Testis (tissue), 3 donors: Measurements from ENCODE around the gene ZNF780B. TPM values are rescaled to one million over a fixed set of nuclear protein-coding genes. Genes with fewer than 3 reads are reported as not detected.

ENCODE experiments used
- DNase-seq: peaks from one replicate; pipeline ENCODE4 v3.0.0-alpha.2; 2019
- H3K27ac ChIP-seq, 2 donors: fragments of 200-600 bp; sonication (generic); one replicate each; pipeline ENCODE4 v1.5.1; 2019
- H3K27me3 ChIP-seq: fragments of 200-600 bp; sonication (generic); one replicate; pipeline ENCODE4 v1.5.1; 2019
- H3K36me3 ChIP-seq: fragments of 200-600 bp; sonication (generic); one replicate; pipeline ENCODE4 v1.5.1; 2017; ENCODE audit warnings: low read depth; ENCODE audit errors: missing control alignments
- H3K4me1 ChIP-seq: fragments of 200-600 bp; sonication (generic); one replicate; pipeline ENCODE4 v1.5.1; 2019
- H3K4me3 ChIP-seq, 2 donors: fragments of 200-600 bp; sonication (generic); one replicate each; pipeline ENCODE4 v1.5.1; 2017 to 2019
- H3K9me3 ChIP-seq: fragments of 200-600 bp; sonication (generic); one replicate; pipeline ENCODE4 v1.5.1; 2017
- CTCF ChIP-seq, 3 experiments: fragments of 450-650 bp in 2 of 3; fragments of 200-600 bp in 1 of 3; sonication (generic) in 1 of 3; IDR thresholded peaks; one replicate each; pipeline ENCODE4 v1.5.1; 2016 to 2019; ENCODE audit warnings: antibody characterized with exemption in 3 of 3, mild to moderate bottlenecking in 2 of 3, moderate library complexity in 1 of 3
- POLR2A ChIP-seq: fragments of 450-650 bp; IDR thresholded peaks from one replicate; pipeline ENCODE4 v1.6.1; 2017; ENCODE audit warnings: antibody characterized with exemption, mild to moderate bottlenecking, moderate library complexity
- whole genome bisulfite sequencing, 2 donors: methylation state at CpG; one replicate each; pipeline ENCODE4 v1.1.5; 2018; 5-methylcytosine and 5-hydroxymethylcytosine counted together
- intact Hi-C: fragments of 100-400 bp; cut with DNase I; formaldehyde crosslinking; loops from one replicate; pipeline ENCODE4 v1.15.1; 2023; ENCODE audit warnings: low total_unique reads
- polyA plus RNA-seq: library from polyadenylated mRNA; stranded (reverse); fragments of 350-450 nt; fragmentation: Illumina TruSeq; extraction: RNeasy Lipid Tissue Mini Kit (QIAGEN cat#74804); gene quantifications from one replicate; pipeline ENCODE4 v1.2.3, GENCODE V29; 2014; ENCODE audit warnings: low read depth, low replicate concordance; ENCODE audit not compliant: insufficient read depth
- total RNA-seq, 2 donors: library from RNA; depleted of rRNA; stranded (reverse); fragments of >200 nt; gene quantifications; one replicate each; pipeline ENCODE4 v1.2.3, GENCODE V29; 2016

Gene ZNF780B
- total and polyA plus RNA-seq, 3 donors from 2014 or later, result 5.0 to 18.6 (median 13.5) TPM

- TF ChIP-seq CTCF (IDR thresholded peaks at IDR 0.05) (no peak), POLR2A (peak; percentile 20)
- Histone ChIP-seq H3K27ac (peak within 1 kb of the TSS; percentile 66 to 78), H3K27me3 (no peaks in the 10 kb centered on the region), H3K9me3 (no peaks in the 10 kb centered on the region), H3K36me3 (no peaks in the 10 kb centered on the region), H3K4me3 (peak within 1 kb of the TSS; percentile 69 to 74), H3K4me1 (peaks cover 4% of the 10 kb centered on the region)
- intact Hi-C loops, result no loop called here
- peak; percentile 96 for DNase-seq
- WGBS, 2 donors, result 2 to 4% methylated on average over 35 to 53 of the region's 53 CpGs
These were observed 59.0 kb downstream of the ZNF780B start, which contains the start of gene ZNF546 for GRCh38 chr19:39996811-39997637. TSS of gene ZNF546 (plus strand) at chr19:39997060. CDS start at chr19:39998327, 1,267 bp downstream.

GRCh38 chr19:39996218-39996810 lies 59.7 kb downstream of the ZNF780B start:
- WGBS, 2 donors, result 7 to 8% methylated on average over 19 of the region's 19 CpGs

GRCh38 chr19:39995794-39996193 lies 60.2 kb downstream of the ZNF780B start:
- DNase-seq, result no peak
- intact Hi-C loops, result no loop called here
- Histone ChIP-seq H3K4me1 (peaks cover 4% of the 10 kb centered on the region), H3K9me3 (no peaks in the 10 kb centered on the region), H3K36me3 (no peaks in the 10 kb centered on the region), H3K27me3 (no peaks in the 10 kb centered on the region), H3K27ac (no peak overlapping the region), H3K4me3 (peak overlapping the region in 1 of 2 donors; percentile 74)
- TF ChIP-seq POLR2A (no peak), CTCF (IDR thresholded peaks at IDR 0.05) (no peak)
- WGBS, 2 donors, result 37 to 42% methylated on average over 1 of the region's 1 CpG

More at GRCh38 chr19:39996218-39996810, 59.7 kb downstream of the ZNF780B start:
- peak overlapping the region; percentile 66 to 78 for H3K27ac ChIP-seq
- no peaks in the 10 kb centered on the region for H3K9me3 ChIP-seq
- TF ChIP-seq CTCF (IDR thresholded peaks at IDR 0.05), result no peak
- TF ChIP-seq POLR2A, result no peak
- intact Hi-C loops, result no loop called here
- H3K36me3 ChIP-seq, result no peaks in the 10 kb centered on the region
- DNase-seq, result peak; percentile 28
- no peaks in the 10 kb centered on the region for H3K27me3 ChIP-seq
- H3K4me3 ChIP-seq, result peak overlapping the region; percentile 69 to 74
- H3K4me1 ChIP-seq, result peaks cover 4% of the 10 kb centered on the region

- H3K4me3 ChIP-seq, result no peak overlapping the region
- intact Hi-C loops, result no loop called here
- TF ChIP-seq POLR2A (no peak), CTCF (IDR thresholded peaks at IDR 0.05) (no peak)
- peaks cover 4% of the 10 kb centered on the region for H3K4me1 ChIP-seq
- H3K9me3 ChIP-seq, result no peaks in the 10 kb centered on the region
- no peak for DNase-seq
- H3K36me3 ChIP-seq, result no peaks in the 10 kb centered on the region
- no peaks in the 10 kb centered on the region for H3K27me3 ChIP-seq
- no peak overlapping the region for H3K27ac ChIP-seq
These were observed 61.7 kb downstream of the ZNF780B start for GRCh38 chr19:39994361-39994760.
